Inferior parietal cortex (tissue), 1 donor: Measurements from ENCODE around the gene MAGEB3.
"Not testable (repeated sequence)": the region's sequence is repeated elsewhere in the genome, so short reads cannot be mapped to it uniquely, and the experiment has no call there.

Experiments used
- DNase-seq: peaks from one replicate; pipeline ENCODE4 v3.0.0-alpha.2; 2016; ENCODE audit errors: extremely low spot score

MAGEB3 gene, protein sequence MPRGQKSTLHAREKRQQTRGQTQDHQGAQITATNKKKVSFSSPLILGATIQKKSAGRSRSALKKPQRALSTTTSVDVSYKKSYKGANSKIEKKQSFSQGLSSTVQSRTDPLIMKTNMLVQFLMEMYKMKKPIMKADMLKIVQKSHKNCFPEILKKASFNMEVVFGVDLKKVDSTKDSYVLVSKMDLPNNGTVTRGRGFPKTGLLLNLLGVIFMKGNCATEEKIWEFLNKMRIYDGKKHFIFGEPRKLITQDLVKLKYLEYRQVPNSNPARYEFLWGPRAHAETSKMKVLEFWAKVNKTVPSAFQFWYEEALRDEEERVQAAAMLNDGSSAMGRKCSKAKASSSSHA

DNA sequence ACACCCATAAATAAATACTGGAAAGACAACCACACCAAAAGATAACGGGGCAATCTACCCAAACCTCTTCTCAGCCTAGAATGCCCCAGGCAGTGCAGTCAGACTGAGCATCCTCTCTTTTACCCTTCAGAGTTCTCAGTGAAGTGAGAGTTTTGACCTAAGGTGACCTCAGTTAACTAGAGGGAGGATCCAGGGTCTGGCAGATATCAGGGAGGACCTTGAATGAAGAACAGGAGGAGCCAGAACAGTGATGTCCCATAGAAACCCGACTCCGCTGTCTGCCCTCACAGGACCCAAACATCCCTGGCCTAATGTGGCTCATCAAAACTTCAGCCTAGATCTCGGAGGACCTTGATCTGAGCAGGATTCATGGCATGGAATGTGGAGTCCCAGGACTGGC, at the start of gene MAGEB3:
Gene MAGEB3 (plus strand): TSS at position 263 of the 400 bp plus-strand sequence. CDS start 5,268 bp downstream, outside the sequence.
- no peak for DNase-seq

DNA sequence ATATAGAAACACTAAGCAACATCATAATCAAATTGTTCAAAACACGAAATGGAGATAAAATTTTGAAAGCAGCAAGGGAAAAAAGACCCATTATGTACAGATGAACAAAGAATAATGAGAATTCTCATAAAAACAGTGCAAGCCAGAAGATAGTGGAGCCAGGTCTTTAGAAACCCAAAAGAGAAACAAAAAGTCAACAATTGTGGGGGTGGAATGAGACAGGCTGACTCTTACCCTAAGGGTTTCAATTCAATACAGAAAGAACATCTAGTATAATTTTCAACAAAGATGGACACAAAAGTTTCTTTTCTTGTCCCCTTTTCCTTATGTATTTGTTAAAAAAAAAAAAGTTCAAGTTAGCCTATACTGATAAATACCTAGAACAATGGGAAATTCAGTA, 49.1 kb upstream of the MAGEB3 start:
- no peak for DNase-seq

DNA sequence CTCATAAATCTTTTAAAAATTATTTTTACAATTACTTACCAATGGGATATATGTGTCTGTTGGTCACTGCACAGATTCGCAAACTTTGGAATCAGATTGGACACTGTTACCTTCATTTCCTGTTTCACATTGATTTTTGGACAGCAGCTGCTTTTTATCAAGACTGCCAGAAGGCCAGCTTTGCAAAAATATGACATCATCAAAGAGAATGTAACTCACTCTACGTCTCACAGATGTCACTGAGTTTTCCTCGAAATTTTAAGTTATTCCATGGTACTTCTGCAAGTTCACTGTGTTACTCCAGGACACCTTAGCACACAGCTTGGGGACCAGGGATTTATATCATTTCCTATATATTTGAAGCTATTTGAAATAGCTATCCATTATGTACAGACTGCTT, 46.9 kb upstream of the MAGEB3 start:
- no peak for DNase-seq

DNA sequence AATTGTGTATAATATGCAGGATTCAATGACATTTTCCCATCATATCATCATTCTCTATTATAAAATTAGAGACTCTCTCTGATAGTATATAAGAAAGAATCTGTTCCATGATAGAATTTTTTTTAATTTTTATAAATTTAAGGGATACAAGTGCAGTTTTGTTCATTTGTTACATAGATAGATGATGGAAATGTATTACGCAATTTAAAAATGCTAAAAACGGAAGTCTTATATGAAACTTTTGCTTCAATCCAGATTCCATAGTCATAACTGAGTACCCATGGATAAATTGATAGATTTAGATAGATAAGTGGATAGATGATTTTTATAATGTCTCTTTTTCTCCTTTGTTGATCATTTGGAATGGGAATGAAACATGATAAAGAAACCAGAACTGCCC, 40.0 kb upstream of the MAGEB3 start:
- DNase-seq, result no peak

DNA sequence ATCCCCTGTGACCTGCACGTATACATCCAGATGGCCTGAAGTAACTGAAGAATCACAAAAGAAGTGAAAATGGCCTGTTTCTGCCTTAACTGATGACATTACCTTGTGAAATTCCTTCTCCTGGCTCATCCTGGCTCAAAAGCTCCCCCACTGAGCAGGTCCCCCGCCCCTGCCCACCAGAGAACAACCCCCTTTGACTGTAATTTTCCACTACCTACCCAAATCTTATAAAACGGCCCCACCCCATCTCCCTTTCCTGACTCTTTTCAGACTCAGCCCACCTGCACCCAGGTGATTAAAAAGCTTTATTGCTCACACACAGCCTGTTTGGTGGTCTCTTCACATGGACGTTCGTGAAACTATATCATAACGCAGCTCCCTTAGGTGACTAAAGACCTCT, 36.5 kb upstream of the MAGEB3 start:
- DNase-seq, result not testable (repeated sequence)

DNA sequence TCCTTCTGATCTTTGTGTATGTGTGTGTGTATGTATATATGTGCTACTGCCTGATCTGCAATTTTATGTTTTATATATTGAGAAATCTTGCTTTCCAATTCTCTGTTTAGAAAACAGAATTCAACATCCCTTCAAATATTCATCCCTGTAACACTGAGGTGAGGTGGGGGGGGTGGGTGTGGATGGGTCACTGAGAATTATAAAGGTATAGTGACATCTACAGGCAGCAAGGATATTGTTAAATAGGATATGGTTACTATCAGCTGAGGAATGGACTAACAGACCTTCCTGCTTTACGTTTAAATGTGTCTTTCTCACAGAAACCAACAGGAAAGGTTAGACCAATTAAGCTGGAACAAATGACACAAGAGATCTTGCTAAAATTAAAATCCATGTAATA, 34.1 kb upstream of the MAGEB3 start:
- DNase-seq, result no peak

DNA sequence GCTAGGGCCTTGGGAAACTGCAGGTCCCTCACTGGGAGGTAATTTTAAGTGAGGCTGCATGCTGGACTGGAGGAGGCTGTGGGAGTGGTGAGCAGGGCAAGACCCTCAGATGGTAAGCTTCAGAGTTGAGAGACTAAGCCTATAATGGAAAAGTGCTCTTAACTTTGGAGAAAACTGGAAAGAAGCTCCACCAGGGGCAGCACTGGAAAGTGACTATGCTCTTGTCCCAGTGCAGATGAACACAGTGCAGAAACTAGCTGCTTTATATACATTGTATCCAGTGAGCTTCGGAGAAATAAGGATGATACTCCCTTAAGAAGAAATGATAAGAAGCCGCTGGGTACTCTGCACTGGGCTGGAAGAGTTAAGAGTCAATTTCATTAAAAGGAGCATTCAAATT, 18.3 kb upstream of the MAGEB3 start:
- DNase-seq, result no peak

DNA sequence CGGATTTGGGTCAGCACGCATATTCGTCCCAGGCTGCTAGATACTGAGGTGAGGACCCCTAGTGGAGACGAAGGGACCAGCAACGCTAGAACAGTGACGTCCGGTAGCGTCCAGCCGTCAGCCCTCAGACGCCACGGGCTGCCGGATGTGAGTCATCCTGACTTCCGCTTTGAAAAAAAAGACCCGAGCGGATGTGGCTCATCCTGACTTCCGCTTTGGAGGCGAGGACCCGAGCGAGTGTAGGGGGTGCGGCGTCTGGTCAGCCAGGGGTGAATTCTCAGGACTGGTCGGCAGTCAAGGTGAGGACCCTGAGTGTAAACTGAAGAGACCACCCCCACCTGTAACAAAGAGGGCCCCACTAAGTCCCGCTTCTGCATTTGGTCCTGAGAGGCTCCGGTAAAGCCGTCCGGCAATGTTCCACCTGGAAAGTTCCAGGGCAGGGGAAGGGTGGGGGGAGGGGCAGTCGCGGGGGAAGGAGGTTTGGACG, 15.1 kb upstream of the MAGEB3 start, which contains the start of gene MAGEB2:
Gene MAGEB2 (plus strand): TSS at position 207 of the 487 bp plus-strand sequence. CDS start 3,018 bp downstream, outside the sequence.
- peak; percentile 6 for DNase-seq

DNA sequence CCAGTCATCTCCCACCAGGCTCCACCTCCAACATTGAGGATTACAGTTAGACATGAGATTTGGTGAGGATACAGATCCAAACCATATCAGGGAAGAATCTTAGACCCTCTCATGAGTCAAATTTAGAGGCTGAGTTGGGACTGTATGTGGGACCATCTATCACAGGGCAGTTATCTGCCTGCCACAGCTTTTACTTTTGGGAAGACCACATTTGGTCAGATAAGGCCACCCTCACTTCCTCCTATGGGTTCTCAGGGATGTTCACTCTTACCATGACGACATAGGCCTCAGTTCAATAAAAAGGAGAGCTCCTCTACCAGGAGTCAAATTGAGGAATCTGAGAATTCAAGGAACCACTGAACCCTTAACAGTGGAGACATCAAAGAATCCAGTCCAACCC, 13.0 kb upstream of the MAGEB3 start:
- DNase-seq, result no peak

DNA sequence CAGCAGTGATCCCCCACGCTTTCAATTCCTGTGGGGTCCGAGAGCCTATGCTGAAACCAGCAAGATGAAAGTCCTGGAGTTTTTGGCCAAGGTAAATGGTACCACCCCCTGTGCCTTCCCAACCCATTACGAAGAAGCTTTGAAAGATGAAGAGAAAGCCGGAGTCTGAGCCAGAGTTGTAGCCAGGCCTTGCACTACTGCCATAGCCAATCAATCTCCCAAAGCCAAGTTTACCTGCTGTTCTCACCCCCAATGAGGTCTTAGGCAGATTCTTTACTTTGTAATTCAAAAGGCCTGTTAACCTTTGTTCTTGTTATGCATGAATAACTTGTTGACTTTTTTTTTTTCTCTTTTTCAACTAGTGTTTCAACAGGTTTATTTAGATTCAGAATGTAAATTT, 11.1 kb upstream of the MAGEB3 start:
- no peak for DNase-seq

DNA sequence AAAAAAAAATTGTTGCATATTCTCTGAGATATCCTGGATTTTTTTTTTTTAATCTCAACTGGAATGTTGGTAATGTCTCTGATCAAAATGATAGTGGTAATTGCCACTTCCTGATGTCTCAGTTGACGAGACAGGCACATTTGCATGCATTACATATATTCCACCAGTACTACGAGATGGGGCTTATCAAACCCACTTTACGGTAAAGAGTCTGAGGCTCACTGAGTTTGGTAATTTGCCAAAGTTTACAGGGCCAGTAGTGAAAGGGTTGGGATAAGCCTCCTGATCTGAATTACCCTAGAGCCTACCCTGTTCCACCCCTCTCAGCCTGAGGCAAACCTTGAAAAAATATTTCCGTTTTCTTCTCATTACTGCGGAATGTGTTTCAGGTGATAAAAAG, 9.8 kb upstream of the MAGEB3 start:
- DNase-seq, result no peak

DNA sequence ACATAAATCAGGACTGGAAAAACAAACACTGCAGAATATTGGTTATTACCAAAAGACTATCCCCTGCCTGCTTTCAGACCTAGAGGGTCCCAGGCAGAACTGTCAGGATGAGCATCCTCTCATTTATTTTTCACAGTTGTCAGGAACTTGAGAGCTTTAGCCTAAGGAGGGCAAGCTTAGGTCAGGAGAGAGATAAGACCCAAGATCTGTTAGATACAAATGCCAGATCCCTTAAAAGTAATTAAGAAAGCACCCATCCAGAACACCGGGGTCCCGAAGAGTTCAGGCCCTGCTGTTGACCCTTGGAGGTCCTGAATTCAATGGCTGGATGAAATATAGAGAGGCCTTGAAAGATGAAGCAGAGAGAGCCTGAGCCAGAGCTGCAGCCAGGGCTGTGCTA, 5.9 kb upstream of the MAGEB3 start:
- no peak for DNase-seq

DNA sequence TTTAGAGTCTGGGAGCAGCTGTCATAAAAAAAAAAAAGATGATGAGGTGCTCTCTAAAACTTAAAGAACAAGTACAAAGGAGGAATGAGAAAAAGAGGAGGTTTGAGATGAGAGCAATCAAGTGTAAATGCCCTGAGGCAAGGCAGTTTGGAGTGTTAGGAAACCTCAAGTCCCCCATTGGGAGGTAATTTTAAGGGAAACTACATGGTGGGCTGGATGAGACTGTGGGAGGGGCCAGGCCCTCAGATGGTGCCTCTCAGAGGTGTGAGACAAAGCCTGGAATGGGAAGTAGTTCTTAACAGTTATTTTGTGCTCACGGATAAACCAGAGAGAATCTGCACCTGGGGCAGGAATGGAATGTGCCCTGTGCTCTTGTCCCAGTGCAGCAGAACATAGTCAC, 1.9 kb upstream of the MAGEB3 start:
- DNase-seq, result no peak

DNA sequence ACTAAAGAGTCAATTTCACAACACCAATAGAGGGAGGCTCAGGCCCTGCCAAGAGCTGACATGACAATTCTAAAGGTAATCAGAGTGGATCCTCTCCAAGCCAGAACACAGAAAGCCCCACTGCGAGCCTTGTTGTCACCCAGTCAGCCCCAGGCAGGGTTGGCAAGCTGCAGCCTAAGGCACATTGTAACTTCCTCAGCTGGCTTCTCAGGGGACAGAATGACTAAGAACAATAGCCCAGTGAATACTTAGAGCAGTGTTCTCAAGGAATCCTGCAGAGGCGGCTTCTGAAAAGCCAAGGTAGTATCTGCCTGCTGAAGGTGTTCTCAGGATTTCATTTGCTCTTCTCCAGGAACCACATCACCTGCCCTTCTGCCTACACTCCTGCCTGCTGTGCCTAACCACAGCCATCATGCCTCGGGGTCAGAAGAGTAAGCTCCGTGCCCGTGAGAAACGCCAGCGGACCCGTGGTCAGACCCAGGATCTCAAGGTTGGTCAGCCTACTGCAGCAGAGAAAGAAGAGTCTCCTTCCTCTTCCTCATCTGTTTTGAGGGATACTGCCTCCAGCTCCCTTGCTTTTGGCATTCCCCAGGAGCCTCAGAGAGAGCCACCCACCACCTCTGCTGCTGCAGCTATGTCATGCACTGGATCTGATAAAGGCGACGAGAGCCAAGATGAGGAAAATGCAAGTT, 11.4 kb downstream of the MAGEB3 start, which contains the start of gene MAGEB4:
Gene MAGEB4 (plus strand): TSS at position 277 of the 692 bp plus-strand sequence. CDS start 136 bp downstream, at position 413.
- DNase-seq, result no peak

DNA sequence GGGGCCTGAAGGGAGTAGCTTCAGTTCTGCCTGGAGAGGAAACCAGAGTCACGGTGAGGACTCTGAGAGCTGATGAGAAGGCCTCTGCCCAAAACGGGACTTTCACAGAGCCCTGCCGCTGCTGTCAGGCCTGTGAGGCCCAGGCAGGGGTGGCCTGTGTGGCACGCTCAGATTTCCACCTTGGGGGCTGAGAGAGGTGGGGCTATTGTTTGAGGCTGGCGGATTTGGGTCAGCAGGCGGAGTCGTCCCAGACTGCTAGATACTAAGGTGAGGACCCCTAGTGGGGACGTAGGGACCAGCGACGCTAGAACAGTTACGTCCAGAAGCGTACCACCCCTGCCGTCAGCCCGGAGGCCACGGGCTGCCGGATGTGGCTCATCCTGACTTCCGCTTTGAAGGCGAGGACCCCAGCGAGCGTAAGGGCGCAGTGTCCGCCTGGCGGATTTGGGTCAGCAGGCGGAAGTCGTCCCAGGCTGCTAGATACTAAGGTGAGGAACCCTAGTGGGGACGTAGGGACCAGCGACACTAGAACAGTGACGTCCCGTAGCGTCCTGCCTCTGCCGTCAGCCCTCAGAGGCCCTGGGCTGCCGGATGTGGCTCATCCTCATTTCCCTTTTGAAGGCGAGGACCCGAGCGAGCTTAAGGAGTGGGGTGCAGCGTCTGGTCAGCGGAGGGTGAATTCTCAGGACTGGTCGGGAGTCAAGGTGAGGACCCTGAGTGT, 16.5 kb downstream of the MAGEB3 start, which contains the start of gene MAGEB1:
Gene MAGEB1 (plus strand): TSS at position 378 of the 721 bp plus-strand sequence. CDS start 3,348 bp downstream, outside the sequence.
- DNase-seq, result peak; percentile 2

DNA sequence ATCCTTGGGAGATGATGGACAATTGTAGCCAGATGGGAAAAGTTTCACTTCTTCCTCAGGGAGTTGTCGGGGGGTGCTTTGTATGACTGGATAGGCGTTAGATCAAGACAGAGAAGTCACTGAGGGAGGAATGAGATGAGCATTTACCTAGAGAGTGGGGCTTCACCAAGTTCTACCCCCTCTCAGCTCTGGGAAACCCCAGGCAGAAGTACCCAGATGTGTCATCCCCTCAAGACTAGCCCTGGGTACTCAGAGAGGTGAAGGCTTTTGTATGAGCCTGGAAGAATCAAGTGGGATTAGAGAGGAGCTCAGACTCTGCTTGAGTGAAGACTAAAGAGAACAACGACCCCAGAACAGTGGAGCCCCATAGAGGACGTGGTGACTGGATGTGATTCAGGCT, 18.4 kb downstream of the MAGEB3 start:
- no peak for DNase-seq

DNA sequence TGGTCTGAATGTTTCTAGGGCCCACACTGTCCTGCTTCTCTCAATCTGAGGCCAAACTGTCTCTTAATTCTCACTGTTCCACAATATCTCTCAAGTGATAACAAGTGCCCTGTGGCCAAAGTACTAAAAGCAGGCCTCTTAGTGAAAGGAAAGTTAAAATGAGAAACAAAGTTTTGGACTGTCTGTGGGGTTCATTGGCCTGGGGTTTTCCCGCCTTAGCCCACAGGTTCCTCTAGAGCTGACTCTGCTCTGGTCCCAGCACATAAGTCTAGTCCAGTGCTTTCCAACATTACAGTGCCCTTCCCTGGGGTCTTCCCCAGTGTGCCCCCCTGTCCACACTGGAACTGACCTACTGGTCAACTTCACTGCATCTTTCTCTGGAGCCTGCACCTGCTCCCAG, 22.8 kb downstream of the MAGEB3 start:
- no peak for DNase-seq

DNA sequence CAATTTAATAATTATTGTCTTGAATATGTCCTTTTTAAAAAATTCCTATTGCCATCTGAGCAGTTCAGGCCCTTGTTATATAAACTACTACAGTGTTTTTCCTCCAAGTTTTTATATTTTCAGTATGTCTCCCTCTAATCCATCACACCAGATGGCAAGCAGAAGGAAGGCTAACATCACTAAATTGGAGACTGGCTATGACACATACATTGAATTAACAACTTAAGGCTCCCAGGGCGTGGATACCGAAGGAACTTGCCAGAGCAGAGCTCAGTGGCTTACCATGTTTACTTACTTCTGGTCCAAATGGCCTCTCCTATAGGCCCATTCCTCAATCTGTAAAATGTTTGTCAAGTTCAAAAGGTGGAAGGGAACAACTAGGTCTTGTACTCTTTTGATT, 29.5 kb downstream of the MAGEB3 start:
- no peak for DNase-seq

DNA sequence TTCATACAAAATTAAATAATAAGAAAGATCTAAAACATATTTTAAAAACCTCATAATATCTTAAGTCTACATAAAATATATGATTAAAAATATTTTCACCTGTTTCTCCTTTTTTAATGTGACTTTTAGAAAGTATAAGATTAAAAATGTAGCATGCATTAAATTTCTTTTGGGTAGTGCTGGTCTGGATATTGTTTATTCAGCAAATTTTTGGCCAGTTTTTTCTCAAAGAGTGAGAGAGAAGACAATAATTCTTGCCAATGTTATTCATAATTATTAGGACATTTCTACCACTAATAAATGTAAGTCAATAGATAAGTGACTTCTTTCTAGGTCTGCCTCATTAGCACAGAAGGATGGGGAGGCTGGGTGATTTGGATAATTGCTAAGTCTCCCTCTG, 30.6 kb downstream of the MAGEB3 start:
- DNase-seq, result no peak

DNA sequence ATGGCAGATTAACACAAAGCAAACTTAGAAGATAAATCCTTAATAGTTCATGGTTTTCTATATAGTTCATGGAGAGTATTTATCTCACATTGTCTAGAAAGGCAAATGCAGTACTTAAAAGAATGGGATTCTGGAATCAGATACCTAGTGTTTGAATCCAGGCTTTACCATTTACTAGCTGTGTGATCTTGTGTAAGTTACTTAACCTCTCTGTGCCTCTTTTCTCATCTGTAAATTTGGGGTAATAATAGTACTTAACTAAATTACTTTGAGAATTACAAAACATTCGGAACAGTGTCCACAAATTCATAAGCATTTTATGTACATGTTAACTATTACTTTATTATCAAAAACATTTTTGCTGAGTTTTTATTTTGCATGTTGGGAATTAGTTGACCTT, 32.3 kb downstream of the MAGEB3 start:
- DNase-seq, result no peak

DNA sequence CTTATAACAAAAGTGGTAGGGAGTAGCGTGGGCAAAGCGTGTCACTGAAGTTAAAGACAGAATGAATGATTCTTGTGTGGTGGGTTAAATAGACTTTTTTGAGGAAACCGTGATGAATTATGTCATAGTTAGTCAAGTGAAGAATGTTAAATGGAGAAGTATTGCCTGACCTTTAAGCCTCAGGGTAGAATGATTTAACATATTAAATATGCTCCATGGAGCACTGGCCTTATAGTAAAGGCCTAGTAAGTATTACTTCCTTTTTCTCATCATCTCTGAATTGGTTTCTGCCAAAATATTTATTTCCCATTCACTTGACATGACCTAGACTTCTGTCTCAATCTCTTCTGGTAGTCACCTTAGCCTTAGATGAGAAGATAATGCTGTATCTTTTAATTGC, 40.2 kb downstream of the MAGEB3 start:
- no peak for DNase-seq

DNA sequence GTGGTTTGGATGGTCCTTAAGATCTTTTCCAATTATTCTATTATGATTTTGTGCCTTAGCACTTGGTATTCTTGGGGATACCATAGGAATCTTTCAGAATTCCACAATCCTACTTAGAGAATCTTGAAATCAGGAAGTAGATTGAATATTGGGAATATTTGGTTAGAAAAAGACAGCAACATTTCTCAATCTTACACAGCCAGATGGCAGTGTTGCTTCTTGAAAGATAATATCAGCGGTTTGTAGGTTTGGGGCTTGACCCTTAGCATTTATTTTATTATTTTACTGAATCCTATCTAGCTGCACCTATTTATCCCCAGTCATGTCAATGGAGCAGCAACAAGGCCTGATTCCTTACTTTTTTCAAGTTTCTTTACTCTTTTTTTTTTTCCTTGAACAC, 45.0 kb downstream of the MAGEB3 start:
- peak; percentile 11 for DNase-seq
